ENCODE results near the gene TLL1.

- TF ChIP-seq, protein P1, sequence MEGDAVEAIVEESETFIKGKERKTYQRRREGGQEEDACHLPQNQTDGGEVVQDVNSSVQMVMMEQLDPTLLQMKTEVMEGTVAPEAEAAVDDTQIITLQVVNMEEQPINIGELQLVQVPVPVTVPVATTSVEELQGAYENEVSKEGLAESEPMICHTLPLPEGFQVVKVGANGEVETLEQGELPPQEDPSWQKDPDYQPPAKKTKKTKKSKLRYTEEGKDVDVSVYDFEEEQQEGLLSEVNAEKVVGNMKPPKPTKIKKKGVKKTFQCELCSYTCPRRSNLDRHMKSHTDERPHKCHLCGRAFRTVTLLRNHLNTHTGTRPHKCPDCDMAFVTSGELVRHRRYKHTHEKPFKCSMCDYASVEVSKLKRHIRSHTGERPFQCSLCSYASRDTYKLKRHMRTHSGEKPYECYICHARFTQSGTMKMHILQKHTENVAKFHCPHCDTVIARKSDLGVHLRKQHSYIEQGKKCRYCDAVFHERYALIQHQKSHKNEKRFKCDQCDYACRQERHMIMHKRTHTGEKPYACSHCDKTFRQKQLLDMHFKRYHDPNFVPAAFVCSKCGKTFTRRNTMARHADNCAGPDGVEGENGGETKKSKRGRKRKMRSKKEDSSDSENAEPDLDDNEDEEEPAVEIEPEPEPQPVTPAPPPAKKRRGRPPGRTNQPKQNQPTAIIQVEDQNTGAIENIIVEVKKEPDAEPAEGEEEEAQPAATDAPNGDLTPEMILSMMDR (IDR thresholded peaks at IDR 0.05; ENCODE audit: low read depth, low read length), result no peak
- no peak for TF ChIP-seq EZH2phosphoT487 (IDR thresholded peaks at IDR 0.05; ENCODE audit: low read depth)
These were observed 98.4 kb downstream of the TLL1 start for GRCh38 chr4:165971446-165971845.
